ENCODE results near the gene THAP7.
A peak's percentile ranks its signal among the peaks of the same experiment; 100 is the strongest.

THAP7 gene

DNA sequence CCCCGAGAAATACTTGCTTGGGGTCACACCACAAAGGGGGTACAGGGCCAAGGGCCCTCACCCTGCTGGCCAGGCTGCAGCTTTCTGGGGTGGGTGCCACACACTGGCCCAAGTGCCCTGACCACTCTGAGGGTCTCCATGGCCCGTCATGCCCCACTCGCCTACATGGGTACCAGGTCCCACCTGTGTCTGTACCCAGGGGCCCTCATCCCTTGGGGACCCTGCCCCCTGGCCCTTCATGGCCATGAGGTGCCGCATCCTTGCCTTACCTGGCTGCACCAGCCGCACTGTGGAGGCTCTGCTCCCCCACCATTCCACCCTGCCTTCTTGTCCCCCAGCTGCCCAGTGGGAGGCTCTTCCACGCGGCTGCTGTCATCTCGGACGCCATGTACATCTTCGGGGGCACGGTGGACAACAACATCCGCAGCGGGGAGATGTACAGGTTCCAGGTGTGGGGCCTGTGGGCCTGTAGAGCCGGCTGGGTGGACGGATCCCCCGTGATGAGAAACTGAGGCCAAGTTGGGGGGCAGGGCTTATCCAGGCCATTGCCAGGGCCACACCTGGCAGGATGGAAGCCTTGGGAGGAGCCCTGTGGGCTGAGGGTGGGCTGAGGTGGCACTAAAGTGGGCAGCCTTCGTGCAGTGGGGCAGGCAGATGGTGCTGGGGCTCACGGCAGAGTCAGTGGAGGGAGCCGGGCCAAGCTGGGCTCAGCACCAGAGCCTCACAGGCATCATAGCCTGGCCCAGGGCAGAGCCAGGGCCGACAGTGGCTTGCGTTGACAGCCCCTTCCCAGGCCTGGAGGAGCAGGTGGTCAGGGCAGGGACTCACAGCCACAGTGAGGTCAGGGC lies 9.2 kb downstream of the THAP7 start:
- DNase-seq: no peak

GRCh38 chr22:20992056-20992442 lies 9.9 kb downstream of the THAP7 start:
- no peak for DNase-seq

GRCh38 chr22:20991252-20992055 lies 10.5 kb downstream of the THAP7 start:
- DNase-seq: no peak

DNA sequence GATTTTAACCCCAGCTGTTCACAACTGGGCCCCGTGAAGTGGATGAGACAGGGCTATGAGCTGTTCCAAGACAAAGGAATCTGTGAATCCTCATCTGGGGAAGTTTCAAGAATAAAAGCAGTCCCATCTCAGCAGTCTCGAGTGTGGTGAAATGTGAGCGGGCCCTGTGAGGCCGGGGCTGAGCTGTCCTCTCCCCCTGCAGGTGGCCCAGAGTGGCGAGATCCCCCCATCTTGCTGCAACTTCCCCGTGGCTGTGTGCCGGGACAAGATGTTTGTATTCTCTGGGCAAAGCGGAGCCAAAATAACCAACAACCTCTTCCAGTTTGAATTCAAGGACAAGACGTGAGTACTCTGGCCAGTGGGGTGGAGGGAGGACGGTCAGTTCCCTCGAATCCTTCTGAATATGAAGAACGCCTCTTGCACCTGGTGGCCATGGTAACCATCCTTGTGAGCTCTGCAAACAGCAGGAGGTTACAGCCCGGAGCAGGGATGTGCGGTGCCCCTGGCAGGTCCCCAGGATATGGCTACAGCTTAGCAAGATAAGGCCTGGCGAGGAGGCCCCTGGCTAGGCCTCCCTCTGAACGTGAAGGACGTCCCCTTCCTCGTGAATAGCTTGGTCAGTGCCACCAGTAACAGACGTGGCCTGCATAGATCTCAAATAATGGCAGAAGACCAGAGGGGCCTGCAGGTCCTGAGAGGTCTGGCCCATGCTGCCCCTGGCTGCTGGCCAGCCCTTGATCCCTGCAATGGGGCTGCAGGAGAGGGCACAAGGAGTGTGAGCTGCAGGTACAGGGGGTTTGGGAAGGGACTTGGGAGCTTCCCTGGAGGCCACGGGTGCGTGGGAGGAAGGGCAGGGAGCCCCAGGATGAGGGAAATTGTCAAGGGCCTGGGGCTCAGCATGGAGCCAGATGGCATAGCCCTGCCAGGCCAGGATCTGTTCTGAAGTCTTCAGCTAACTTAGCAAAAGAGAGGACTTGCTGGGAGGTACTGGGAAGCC lies 11.4 kb downstream of the THAP7 start:
- no peak for DNase-seq

GRCh38 chr22:20989323-20990138 lies 12.4 kb downstream of the THAP7 start:
- no peak for DNase-seq

- DNase-seq: no peak
Observed at GRCh38 chr22:20988573-20989322, 13.2 kb downstream of the THAP7 start.

GRCh38 chr22:20987375-20987774 lies 14.5 kb downstream of the THAP7 start:
- DNase-seq: no peak

DNA sequence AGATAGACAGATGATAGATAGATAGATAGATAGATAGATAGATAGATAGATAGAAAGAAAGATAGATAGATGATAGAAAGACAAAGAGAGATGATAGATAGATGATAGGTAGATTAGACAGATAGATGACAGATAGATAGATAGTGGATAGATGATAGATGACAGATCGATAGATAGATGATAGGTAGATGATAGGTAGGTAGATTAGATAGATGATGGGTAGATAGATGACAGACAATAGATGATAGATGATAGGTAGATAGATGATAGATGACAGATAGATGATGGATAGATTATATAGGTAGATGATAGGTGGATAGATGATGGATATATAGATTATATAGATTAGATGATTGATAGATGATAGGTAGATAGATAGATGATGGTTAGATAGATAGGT lies 15.6 kb downstream of the THAP7 start:
- DNase-seq: no peak

GRCh38 chr22:20985720-20986119 lies 16.2 kb downstream of the THAP7 start:
- DNase-seq: no peak

GRCh38 chr22:20983081-20983771 lies 18.7 kb downstream of the THAP7 start:
- no peak for DNase-seq

DNA sequence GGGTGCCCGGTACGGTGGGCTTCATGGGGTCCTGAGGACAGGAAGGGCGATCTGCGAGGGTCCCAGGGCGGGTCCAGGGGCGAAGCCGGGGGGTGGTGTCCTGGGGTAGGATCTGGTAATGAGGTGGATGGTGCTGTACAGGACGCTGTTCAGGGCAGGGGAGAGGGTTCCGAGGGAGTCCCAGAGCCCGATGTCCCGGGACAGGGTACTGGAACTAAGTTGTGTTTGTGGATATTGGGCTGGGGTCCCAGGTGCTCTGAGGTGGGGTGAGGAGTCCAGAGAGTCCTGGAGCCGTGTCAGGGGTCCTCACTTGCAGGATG lies 19.4 kb downstream of the THAP7 start:
- no peak for DNase-seq

DNA sequence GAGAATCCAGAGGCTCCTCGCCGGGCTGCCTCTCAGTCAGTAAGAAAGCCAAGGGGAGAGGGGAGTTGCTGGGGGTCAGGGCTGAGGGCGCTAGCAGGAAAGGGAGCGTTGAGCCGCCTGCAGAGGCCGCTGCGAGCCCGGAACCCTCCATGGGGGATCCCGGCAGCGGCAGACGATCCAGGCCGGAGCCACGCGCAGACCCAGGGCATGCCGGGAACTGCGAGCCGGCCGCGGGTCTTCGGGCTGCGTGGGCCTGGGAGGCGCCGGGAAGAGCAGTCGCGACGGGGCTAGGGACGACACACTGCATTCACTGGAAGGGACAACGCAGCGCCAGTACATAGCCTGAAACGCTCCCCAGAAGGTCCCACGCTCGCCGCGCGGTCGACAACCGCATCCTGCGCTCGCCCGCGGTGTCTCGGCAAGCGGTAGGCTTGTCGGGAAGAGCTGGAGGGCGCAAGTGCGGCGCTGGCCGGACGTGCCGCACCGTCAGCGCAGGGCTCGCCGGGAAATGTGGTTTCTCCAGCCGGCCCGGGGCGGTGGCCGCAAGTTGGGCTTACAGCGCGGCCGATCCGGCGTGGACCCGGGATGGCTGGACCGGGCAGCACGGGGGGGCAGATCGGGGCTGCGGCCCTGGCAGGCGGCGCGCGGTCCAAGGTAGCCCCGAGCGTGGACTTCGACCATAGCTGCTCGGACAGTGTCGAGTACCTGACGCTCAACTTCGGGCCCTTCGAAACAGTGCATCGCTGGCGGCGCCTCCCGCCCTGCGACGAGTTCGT lies 19.9 kb downstream of the THAP7 start, which contains the start of gene LZTR1:
Gene LZTR1, plus strand, starts transcription at position 511 of the 776 bp plus-strand sequence. Its CDS starts 75 bp downstream, at position 586.
- peak; percentile 62 for DNase-seq

- no peak for DNase-seq
Observed at GRCh38 chr22:20980938-20981722, 20.8 kb downstream of the THAP7 start.

DNA sequence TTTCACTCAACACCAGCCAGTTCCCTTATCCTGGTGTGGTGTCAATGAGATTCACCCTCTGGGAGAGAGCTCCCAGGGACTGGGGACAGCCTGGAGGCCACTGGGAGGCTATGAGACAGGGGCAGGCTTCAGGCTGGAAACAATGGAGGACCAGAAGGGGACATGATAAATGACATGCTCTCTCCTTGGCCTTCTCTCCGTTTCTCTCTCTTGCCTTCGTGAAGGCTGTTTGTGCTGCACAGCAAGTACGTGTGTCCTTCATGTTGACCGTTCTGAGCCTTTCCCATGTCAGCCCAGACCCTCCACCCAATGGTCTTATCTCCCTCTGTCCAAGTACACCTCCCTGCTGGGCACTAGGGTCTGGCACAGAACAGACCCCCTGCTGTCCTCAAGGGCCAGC lies 21.4 kb downstream of the THAP7 start:
- DNase-seq: no peak

DNA sequence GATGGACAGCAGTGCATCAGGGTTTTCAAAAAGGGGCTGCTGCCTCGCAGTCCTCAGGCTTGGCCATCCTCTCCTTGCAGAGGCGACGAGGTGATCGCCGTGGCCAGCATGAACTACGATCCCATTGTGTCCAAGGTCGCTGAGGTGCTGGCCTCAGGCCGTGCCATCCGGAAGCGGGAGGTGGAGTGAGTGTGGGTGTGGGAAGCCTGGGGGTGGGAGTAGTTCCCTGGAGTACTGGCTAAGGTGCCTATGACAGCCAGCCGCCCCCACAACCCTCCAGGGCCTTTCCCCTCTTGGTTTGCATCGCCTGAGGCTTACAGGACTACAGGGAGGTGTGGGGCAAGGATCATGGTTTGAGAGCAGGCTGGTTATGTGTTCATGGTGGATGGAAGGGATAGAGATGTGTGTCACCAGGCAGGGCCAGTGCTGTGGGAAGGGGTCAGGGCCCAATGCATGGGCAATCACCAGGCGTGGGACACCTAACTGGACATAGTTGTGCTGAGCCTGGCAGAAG lies 21.9 kb downstream of the THAP7 start:
- DNase-seq: no peak

- peak; percentile 74 for DNase-seq
Observed at GRCh38 chr22:20979243-20979809, 22.6 kb downstream of the THAP7 start.

DNA sequence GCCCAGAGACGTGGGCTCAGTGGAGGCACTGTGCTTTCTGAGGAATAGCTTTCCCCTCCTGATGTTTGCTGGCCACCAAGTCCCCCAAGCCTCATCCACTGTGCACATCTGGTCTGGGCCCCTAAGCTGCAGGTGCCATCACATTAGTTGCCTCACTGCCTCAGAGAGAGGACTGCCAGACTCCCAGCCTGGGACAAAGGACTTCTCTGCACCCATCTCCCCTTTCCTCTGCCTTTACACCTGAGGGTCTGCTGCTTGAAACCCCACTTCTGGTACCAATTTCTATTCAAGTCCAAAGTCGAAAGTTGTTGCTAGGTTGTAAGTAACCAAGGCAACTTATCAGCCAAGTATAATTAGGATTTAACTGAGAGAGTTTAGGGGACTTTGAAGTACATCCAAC lies 23.5 kb downstream of the THAP7 start:
- DNase-seq: no peak

DNA sequence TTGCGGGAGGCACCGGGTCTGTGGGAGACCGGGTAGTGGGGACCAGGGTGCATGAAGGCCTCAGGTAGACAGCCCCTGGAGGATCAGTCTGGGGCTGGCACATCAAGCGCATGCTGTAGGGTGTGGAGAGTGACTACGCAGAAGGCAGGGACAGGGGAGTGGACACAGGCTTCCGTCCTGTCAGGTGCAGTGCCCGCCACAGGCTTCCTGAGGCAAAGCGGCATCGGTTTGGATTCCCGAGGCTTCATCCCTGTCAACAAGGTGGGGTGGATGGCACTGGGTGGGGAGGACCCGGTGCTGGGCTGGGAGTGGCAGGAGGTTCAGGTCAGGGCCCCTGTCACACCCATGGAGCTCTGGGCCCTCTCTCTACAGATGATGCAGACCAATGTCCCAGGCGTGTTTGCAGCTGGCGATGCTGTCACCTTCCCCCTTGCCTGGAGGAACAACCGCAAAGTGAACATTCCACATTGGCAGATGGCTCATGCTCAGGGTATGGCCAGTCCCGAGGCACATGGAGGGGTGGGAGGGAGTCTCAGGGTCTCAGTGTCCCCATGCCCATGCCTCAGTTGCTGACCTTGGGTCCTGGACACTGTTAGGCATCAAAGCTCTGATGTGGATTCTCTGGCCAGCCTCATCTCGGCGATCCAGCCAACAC lies 24.3 kb downstream of the THAP7 start:
- DNase-seq: no peak
